ENCODE results near the gene DCLK1. TPM values are rescaled to one million over a fixed set of nuclear protein-coding genes. Genes with fewer than 3 reads are reported as not detected.

Gene DCLK1
- total RNA-seq, 1 experiment from 2014 or later, result not detected

DNA sequence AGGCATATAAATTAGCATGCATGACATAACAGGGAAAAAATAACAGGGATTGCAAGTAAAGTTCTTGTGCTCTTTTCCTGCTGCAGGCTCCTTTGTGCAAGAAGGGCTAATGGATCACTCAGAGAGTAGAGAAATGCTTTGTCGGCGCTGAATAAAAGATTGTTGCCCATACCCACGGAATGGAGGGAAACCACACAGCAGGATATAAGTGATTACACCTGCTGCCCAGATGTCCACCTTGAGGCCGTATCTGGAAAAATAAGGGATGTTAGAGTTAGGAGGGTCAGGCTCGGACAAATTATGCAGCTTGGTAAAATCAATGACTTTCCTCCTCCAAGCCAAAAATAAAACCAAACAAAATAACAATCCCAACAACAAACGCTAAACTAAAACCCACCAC lies 322.3 kb downstream of the DCLK1 start:
- DNase-seq (ENCODE audit: low read depth, low spot score) (no peak), ATAC-seq (no peak)
- ChIA-PET CTCF (no interaction called here), POLR2A (no interaction called here)
- intact Hi-C loops (cut with micrococcal nuclease; ENCODE audit: unreplicated experiment), result no loop called here
- Histone ChIP-seq H3K27ac (ENCODE audit: low read length) (no peak overlapping the region), H3K36me3 (ENCODE audit: control insufficient read depth, insufficient read depth, low read length) (no peaks in the 10 kb centered on the region), H3K9me3 (ENCODE audit: control insufficient read depth, insufficient read depth, low read depth, low read length) (no peaks in the 10 kb centered on the region), H3K4me3 (ENCODE audit: low read depth in 2 of 2, low read length in 2 of 2) (no peak overlapping the region), H3K4me1 (ENCODE audit: control insufficient read depth, insufficient read depth, low read length) (no peaks in the 10 kb centered on the region), H3K27me3 (ENCODE audit: control insufficient read depth, insufficient read depth, low read length) (no peaks in the 10 kb centered on the region)
- no TSS peak for BruUV-seq (replicated peaks)
- TF ChIP-seq TCF7L2 (IDR thresholded peaks at IDR 0.05; ENCODE audit: low read depth, low read length) (no peak), SIN3A (IDR thresholded peaks at IDR 0.05; ENCODE audit: borderline replicate concordance, insufficient read depth, low read depth, low read length) (no peak), POLR2AphosphoS5 (IDR thresholded peaks at IDR 0.05; ENCODE audit: low read depth, low read length) (no peak), CTCF (IDR thresholded peaks at IDR 0.05) (no peak)
- TF ChIP-seq, protein P1, sequence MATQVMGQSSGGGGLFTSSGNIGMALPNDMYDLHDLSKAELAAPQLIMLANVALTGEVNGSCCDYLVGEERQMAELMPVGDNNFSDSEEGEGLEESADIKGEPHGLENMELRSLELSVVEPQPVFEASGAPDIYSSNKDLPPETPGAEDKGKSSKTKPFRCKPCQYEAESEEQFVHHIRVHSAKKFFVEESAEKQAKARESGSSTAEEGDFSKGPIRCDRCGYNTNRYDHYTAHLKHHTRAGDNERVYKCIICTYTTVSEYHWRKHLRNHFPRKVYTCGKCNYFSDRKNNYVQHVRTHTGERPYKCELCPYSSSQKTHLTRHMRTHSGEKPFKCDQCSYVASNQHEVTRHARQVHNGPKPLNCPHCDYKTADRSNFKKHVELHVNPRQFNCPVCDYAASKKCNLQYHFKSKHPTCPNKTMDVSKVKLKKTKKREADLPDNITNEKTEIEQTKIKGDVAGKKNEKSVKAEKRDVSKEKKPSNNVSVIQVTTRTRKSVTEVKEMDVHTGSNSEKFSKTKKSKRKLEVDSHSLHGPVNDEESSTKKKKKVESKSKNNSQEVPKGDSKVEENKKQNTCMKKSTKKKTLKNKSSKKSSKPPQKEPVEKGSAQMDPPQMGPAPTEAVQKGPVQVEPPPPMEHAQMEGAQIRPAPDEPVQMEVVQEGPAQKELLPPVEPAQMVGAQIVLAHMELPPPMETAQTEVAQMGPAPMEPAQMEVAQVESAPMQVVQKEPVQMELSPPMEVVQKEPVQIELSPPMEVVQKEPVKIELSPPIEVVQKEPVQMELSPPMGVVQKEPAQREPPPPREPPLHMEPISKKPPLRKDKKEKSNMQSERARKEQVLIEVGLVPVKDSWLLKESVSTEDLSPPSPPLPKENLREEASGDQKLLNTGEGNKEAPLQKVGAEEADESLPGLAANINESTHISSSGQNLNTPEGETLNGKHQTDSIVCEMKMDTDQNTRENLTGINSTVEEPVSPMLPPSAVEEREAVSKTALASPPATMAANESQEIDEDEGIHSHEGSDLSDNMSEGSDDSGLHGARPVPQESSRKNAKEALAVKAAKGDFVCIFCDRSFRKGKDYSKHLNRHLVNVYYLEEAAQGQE (IDR thresholded peaks at IDR 0.05; ENCODE audit: insufficient read depth in 1 of 2, low read depth in 2 of 2, low read length in 1 of 2), result no peak
- in situ Hi-C loops (cut with HindIII; ENCODE audit: low pct_unique_long_range_greater_than_20kb, low sequenced_read_pairs), result no loop called here

DNA sequence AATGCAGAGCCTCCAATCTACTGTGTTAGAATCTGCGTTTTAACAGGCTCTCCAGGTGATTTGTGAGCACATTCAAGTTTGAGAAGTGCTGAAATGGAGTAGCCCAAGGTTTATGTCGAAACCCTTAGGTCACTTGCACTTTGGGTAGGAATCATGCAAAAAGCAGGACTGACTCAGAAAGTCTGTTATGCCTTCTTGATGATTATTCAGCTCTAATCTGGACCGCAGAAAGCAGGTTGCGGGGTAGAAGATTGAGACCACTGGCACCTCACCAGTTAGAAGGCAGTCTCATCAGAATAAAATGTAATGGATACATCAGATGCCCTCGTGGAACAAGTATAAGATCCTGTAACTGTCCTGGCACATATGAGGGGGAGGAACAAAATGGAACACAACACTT lies 326.3 kb downstream of the DCLK1 start:
- ChIA-PET POLR2A (no interaction called here), CTCF (no interaction called here)
- intact Hi-C loops (cut with micrococcal nuclease; ENCODE audit: unreplicated experiment), result no loop called here
- ATAC-seq, result no peak
- no peak for DNase-seq (ENCODE audit: low read depth, low spot score)
- TF ChIP-seq, protein P1 (IDR thresholded peaks at IDR 0.05; ENCODE audit: insufficient read depth in 1 of 2, low read depth in 2 of 2, low read length in 1 of 2), result no peak
- TF ChIP-seq CTCF (IDR thresholded peaks at IDR 0.05), result no peak
- TF ChIP-seq TCF7L2 (IDR thresholded peaks at IDR 0.05; ENCODE audit: low read depth, low read length), result no peak
- TF ChIP-seq POLR2AphosphoS5 (IDR thresholded peaks at IDR 0.05; ENCODE audit: low read depth, low read length), result no peak
- no peak for TF ChIP-seq SIN3A (IDR thresholded peaks at IDR 0.05; ENCODE audit: borderline replicate concordance, insufficient read depth, low read depth, low read length)
- in situ Hi-C loops (cut with HindIII; ENCODE audit: low pct_unique_long_range_greater_than_20kb, low sequenced_read_pairs), result no loop called here
- no TSS peak for BruUV-seq (replicated peaks)
- no peaks in the 10 kb centered on the region for H3K4me1 ChIP-seq (ENCODE audit: control insufficient read depth, insufficient read depth, low read length)
- H3K27ac ChIP-seq (ENCODE audit: low read length), result no peak overlapping the region
- H3K9me3 ChIP-seq (ENCODE audit: control insufficient read depth, insufficient read depth, low read depth, low read length), result no peaks in the 10 kb centered on the region
- no peaks in the 10 kb centered on the region for H3K36me3 ChIP-seq (ENCODE audit: control insufficient read depth, insufficient read depth, low read length)
- H3K27me3 ChIP-seq (ENCODE audit: control insufficient read depth, insufficient read depth, low read length), result no peaks in the 10 kb centered on the region
- H3K4me3 ChIP-seq (ENCODE audit: low read depth in 2 of 2, low read length in 2 of 2), result no peak overlapping the region
